Activated T-cell treated with anti-CD3 and anti-CD28 coated beads, Interleukin-2, amount 50 U/mL, for 48 hours (primary cell): ENCODE measurements around the gene OBP2B.

Experiments
- DNase-seq, 2 experiments: peaks; one replicate each; pipeline ENCODE4 v3.0.0-alpha.2; 2020

OBP2B gene

DNA sequence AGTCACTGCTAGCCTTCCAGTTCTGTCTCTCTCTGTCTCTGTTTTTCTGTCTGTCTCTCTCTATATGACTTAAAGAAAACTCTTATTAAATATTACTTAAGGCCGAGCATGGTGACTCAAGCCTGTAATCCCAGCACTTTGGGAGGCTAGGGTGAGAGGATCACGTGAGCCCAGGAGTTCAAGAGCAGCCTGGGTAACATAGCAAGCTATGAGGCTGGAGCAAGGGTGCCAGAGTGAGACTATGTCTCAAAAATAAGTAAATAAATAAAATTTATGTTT lies 43.7 kb downstream of the OBP2B start:
- DNase-seq = no peak

DNA sequence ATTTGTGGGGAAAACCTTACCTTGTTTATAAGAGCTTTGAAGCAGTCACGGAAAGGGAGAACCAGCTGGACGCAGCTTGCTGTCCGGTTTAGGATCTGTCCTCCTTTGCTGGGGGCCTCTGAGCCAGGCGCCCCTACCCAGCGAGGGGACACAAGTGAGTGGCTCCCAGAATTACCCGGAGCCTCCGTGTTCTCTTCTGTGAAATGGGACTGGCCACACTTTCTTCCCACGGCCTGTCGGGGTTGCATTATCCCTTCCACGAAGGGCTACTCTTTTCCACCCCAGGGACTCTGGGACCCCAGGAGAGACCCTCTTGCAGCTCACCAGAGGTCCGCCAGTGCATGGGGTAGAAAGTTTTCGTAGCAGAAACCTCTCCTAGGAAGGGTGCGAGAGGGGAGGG lies 44.9 kb downstream of the OBP2B start:
- DNase-seq = no peak

DNA sequence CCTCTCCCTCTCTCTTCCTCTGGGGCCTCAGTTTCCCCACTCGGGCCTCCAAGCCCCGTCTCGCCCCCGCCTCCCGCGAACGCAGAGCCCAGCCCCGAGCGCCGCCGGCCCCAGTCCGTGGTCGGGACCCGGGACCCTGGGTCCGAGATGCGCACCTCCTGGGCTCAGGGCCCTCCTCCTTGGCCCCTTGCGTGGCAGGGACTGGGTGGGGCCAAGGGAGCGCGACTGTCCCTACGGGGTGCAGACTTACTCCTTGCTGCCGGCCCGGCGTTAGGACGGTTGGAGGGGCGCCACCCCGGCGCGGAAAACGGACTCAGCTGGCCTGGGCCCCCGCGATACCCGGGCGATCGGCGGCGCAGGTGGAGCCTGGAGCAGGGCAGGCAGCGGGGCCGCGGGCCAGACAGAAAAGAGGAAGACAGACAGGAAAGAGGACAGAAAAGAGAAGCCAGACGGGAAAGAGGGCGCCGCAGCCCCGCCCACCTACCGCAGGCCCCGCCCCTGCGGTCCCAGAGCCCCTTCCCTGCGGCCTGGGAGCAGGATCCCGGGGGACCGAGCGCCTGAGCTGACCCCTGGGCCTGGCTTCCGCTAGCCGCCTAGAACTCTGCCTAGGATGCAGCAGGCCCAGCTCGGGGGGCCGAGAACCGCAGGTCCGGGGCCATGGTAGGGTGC lies 45.4 kb downstream of the OBP2B start, which contains the start of gene GBGT1:
Gene GBGT1 (minus strand): TSS at position 411 of the 669 bp plus-strand sequence. CDS start 1,502 bp downstream, outside the sequence.
- peak; percentile 47 to 59 for DNase-seq

DNA sequence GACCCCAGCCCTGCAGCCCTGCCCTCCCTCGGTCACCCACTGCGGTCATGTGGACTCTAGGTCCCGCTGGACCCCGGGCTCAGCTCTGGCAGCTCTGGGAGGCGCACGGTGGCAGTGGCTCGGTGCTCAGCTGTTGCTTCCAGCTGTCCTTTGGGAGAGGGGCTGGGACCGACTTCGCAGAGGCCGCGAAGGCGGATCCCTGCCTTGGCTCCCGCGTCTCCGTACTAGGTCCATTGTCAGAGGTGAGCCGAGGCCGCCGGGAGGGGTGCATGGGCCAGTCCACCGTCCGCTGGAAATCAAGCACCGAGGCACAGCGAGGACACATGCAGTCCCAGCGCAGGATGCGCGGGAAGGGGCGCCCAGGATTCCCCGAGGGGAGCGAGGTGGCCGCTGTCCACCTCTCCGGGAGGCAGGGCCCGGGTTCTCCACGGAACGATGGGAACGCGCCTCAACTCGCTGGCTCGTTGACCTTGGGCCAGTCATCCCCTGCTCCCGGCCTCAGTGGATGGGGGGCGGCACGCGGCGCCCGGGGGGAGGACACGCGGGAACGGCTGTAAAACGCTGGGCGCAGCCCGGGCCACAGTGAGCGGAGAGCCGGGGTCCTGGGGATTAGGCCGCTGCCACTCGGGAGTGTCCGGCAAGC lies 46.1 kb downstream of the OBP2B start:
- DNase-seq = no peak

DNA sequence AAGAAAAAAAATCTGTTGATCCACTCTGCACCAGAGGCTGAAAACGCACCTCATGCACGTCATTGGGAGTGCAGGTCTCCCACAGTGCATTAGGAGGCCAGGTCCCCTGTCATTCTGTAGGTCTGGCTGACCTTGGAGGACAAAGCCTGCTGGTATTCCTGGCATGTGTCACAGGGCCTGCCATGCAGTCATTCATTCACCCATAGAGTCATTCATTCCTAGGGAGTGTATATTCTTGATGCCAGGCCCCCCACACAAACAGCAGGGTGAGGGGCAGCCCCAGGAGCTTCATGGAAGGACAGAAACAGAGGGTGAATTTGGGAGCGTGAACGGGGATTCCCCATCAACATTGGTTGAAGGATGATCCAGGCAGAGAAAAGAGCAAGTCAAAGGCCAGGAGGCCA lies 47.5 kb downstream of the OBP2B start:
- no peak for DNase-seq

DNA sequence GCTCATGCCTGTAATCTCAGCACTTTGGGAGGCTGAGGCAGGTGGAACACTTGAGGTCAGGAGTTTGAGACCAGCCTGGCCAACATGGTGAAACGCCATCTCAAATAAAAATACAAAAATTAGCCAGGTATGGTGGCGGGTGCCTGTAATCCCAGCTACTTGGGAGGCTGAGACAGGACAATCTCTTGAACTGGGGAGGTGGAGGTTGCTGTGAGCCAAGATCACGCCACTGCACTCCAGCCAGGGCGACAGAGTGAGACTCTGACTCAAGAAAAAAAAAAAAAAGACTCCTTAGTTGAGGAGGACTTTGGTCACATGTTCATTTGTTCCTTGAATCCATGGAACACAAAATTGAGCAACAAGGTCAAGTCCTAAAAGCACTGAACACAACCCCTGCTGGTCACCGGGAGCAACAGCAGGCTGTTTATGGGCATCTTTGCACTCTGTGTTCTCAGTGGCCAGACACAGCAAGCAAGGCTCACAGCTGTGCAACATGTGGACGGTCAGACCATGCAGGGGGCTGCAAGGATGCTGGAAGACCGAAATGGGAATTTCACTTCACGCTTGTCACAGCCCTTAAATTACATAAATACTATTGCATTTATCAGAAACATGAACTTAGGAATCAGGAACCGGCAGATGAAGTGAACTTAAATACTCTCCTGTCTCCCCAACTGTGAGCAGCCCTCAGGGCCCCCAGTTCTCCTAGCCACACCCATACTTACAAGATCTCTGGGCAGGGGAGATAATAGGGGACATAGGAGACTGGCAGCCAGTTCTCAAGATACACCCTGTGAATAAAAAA lies 48.1 kb downstream of the OBP2B start:
- peak; percentile 55 to 59 for DNase-seq

DNA sequence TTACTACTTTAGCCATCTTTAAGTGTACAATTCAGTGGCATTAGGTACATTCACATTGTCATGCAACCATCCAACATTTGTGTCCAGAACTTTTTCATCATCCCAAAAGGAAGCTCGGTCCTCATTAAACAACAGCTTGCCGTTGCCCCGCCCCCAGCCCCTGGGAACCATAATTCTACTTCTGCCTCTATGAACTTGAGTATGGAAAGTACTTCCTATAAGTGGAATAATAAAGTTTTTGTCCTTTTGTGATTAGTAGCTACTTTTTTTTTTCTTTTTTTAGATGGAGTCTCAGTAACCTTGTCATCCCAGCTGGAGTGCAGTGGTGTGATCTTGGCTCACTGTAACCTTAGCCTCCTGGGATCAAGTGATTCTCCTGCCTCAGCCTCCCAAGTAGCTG lies 50.4 kb downstream of the OBP2B start:
- no peak for DNase-seq
